ENCODE data around the gene PCGF3.
"Not testable (repeated sequence)": the region's sequence is repeated elsewhere in the genome, so short reads cannot be mapped to it uniquely, and the experiment has no call there.

PCGF3 gene

GRCh38 chr4:803884-804283 lies 98.3 kb downstream of the PCGF3 start:
- no peak for DNase-seq

DNA sequence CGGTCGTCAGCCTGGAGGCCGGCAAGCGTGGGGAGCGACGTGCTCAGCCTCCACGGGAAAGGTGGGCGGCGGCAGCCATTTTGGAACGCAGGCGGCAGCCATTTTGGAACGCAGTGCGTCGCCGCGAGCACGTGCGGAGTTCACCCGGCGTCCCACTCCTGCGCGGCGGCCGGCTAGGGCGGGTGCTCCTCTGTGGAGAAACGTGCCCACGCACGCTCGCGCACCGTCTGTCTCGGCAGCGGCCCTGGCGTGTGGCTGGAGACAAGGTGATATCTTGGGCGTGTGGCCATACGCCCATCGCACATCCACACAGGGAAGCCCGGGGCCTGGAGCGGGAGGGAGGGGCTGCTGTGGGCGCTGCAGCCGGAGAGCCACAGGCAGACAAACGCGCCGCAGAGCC lies 99.2 kb downstream of the PCGF3 start:
- DNase-seq, result no peak

GRCh38 chr4:806979-807378 lies 101.3 kb downstream of the PCGF3 start:
- DNase-seq, result not testable (repeated sequence)

GRCh38 chr4:807792-808191 lies 102.2 kb downstream of the PCGF3 start:
- DNase-seq, result no peak

DNA sequence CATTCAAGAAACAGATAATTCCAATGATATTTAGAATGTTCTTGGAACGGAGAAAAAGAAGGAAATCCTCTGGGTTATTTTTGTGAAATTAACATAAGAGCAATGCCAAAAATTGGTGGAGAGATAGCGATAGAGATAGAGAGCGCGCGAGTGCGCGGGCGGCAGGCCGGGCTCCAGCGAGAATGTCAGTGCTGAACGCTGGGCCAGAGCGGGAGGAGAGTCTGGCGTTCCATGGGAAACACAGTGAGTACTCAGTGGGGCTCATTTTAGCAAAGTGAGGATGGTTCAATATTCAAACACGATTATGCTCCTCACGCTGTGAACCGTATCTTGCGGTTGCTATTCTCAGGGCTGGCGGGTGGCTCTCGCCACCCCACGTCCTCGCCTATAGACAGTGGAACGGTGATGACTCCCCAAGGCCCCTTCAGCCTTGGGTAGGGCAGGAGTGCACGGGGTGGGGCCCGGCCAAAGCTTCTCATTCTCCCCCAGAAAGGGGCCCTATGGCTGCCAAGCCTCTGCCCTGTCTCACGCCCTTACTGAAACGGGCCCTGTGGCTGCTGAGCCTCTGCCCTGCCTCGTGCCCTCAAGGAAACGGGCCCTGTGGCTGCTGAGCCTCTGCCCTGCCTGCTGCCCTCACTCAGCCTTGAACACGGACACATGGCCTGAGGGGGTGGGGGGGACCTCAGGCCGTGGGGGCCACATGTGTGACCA lies 103.4 kb downstream of the PCGF3 start:
- no peak for DNase-seq

- no peak for DNase-seq
Measured at GRCh38 chr4:813900-814299, 108.3 kb downstream of the PCGF3 start.

DNA sequence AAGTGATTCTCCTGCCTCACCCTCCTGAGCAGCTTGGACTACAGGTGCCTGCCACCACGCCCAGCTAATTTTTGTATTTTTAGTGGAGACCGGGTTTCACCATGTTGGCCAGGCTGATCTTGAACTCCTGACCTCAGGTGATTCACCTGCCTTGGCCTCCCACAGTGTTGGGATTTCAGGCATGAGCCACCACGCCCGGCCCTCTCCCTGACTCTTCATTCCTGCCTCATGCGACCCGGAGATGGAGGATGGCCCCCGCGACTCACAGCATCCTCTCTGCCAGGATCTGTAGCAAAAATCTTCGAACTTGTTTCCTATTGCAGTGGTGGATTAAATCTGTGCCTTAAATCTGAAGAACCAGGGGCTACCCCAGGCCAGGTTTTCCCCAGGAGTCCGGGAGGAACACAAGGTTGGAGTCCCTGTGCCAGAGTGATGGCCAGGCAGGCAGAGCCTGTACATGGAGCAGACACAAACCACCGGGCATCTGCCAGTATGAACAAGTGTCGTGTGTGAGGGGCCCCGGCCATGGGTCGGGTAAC lies 108.7 kb downstream of the PCGF3 start:
- no peak for DNase-seq

DNA sequence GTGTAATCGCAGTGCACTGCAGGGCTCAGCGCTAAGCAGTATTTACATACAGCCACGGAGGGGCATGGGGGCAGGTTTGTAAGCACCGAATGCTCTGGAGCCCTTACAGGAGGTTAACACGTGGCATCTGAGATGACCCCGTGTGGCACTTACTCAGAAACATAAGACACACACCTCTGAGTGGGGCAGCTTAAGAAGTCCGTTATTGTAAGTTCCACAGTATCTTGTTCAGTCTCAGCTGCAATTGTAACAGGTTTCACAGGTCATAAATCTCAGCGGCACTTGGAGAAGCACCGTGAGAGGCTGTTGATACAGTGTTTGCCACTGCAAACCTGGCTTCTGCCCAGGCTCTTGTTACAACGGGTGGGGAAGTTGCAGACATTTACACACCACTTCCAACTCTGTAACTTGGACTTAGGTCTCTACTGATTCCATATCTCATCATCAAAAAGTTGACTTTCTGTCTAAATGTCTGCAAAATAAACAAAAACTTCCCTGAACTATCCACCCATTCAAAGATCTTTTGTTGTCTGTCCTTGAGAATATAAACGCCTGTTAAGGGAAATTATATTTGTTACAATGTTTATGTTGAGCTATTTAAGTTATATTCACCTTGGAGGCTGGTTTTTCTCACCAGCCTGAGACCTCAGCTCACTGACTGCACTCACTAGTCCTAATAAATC lies 110.0 kb downstream of the PCGF3 start:
- no peak for DNase-seq

DNA sequence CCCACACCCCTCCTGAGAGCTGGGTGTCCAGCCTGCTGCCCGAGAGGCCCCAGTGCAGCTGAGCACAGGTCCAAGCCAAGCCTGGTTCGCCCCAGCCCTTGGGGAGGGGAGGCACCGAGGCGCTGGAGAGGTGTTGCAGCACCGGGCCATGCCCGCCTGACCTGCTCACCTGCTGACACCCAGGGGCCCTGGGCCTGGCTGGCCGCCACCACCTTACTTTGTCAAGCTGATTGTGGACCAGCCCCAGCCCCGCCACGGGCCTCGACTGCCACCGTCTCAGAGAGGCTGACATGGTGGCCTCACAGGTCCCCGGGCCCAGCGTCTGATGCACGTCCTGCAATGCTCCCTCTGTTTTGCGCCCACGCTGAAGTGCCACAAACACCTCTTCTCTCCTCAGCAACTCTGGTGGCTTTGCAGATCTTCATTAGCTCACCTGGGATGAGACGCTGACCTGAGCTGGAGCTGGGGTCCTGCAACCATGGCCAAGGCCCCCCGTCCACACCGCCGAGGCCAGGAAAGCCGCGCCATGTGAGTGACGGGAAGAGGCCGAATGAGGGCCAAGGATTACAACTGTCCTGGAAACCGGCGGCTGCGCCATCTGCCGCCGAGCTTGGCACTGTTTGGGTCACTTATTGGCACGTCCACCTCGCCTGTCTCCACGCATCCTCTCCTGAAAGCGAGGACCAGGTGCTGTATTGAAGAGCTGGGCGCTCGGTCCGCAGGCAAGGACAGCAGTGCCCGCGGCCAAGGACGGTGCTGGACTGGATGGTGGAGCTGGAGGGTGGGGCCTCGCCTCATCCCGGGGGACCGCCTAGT lies 112.7 kb downstream of the PCGF3 start:
- DNase-seq, result no peak

DNA sequence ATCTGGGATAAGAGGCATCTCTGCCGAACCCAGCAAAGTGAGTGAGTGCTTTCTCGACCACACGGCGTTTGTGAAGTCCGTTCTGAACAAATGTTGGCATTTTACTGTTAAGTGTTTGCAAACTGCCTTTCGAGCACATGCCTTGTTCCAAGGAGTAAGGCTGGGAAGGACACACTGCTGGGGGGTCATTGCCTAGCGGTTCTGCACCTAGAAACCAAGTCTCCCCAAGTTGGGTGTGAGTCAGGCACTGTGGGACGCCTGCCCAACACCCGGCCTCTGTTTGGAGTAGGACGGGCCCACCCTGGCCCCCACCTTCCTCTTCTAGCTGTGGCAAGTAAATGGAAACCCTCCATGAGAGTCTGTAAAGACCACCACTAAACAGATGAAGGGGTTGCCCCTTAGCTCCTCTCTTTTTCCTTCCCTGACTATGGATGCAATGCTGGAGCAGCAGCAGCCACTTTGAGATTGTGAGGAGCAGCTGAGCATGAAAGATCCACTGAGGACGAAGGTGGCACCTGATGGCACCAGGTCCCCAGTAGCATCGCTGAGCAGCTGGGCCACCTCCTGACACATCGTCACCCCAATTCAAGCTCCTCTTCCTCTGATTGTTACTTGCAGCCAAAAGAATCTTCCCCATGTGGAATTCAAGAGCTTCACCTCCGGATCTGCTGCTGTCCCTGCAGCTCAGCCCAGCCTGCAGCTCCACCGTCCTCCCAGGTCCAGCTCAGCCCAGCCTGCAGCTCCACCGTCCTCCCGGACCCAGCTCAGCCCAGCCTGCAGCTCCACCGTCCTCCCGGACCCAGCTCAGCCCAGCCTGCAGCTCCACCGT lies 114.0 kb downstream of the PCGF3 start:
- DNase-seq, result no peak

All from NCI-H526 treated with DMSO at 0.1 percent for 48 hours (cell line).